Measurements from ENCODE around the gene CLDN2.
A peak's percentile ranks its signal among the peaks of the same experiment; 100 is the strongest.
"Not testable (repeated sequence)": the region's sequence is repeated elsewhere in the genome, so short reads cannot be mapped to it uniquely, and the experiment has no call there.

CLDN2 gene

GRCh38 chrX:106919932-106920452 lies at the start of gene CLDN2:
Gene CLDN2 (plus strand): TSS chrX:106920402. CDS start chrX:106928229, 7,827 bp downstream.
- no peak for DNase-seq (ENCODE audit: insufficient read length, low spot score)
- no peak for FAIRE-seq
- TF ChIP-seq CTCF (IDR thresholded peaks at IDR 0.05; ENCODE audit: insufficient read depth, missing control alignments), result no peak

- DNase-seq (ENCODE audit: insufficient read length, low spot score); FAIRE-seq: not testable (repeated sequence)
Observed at GRCh38 chrX:106872796-106873195, 47.4 kb upstream of the CLDN2 start.

- no peak for DNase-seq (ENCODE audit: insufficient read length, low spot score)
- FAIRE-seq, result peak; percentile 80
- peak; percentile 43 for TF ChIP-seq CTCF (IDR thresholded peaks at IDR 0.05; ENCODE audit: insufficient read depth, missing control alignments)
Observed at GRCh38 chrX:106874075-106874474, 46.1 kb upstream of the CLDN2 start.

GRCh38 chrX:106875151-106875550 lies 45.1 kb upstream of the CLDN2 start:
- DNase-seq (ENCODE audit: insufficient read length, low spot score) (no peak), FAIRE-seq (peak; percentile 11)
- no peak for TF ChIP-seq CTCF (IDR thresholded peaks at IDR 0.05; ENCODE audit: insufficient read depth, missing control alignments)

GRCh38 chrX:106889468-106889867 lies 30.7 kb upstream of the CLDN2 start:
- TF ChIP-seq CTCF (IDR thresholded peaks at IDR 0.05; ENCODE audit: insufficient read depth, missing control alignments), result no peak
- no peak for FAIRE-seq
- no peak for DNase-seq (ENCODE audit: insufficient read length, low spot score)

- FAIRE-seq (no peak), DNase-seq (ENCODE audit: insufficient read length, low spot score) (no peak)
- TF ChIP-seq CTCF (IDR thresholded peaks at IDR 0.05; ENCODE audit: insufficient read depth, missing control alignments), result no peak
Observed at GRCh38 chrX:106891762-106892460, 28.3 kb upstream of the CLDN2 start.

- no peak for DNase-seq (ENCODE audit: insufficient read length, low spot score)
- peak; percentile 83 for TF ChIP-seq CTCF (IDR thresholded peaks at IDR 0.05; ENCODE audit: insufficient read depth, missing control alignments)
- no peak for FAIRE-seq
Observed at GRCh38 chrX:106894392-106894909, 25.8 kb upstream of the CLDN2 start.
